HG03280 (cell line): ENCODE data around the gene GPR31.
A peak's percentile ranks its signal among the peaks of the same experiment; 100 is the strongest.
"Not testable (repeated sequence)": the region's sequence is repeated elsewhere in the genome, so short reads cannot be mapped to it uniquely, and the experiment has no call there.

Experiments used
- ATAC-seq: cut with Tn5 transposase; IDR thresholded peaks from one replicate; pipeline ENCODE4 v1.9.1; 2021; ENCODE audit warnings: mild to moderate bottlenecking, moderate library complexity; ENCODE audit not compliant: unreplicated experiment

The GPR31 gene

GRCh38 chr6:167167699-167168098 lies 9.9 kb upstream of the GPR31 start:
- not testable (repeated sequence) for ATAC-seq

DNA sequence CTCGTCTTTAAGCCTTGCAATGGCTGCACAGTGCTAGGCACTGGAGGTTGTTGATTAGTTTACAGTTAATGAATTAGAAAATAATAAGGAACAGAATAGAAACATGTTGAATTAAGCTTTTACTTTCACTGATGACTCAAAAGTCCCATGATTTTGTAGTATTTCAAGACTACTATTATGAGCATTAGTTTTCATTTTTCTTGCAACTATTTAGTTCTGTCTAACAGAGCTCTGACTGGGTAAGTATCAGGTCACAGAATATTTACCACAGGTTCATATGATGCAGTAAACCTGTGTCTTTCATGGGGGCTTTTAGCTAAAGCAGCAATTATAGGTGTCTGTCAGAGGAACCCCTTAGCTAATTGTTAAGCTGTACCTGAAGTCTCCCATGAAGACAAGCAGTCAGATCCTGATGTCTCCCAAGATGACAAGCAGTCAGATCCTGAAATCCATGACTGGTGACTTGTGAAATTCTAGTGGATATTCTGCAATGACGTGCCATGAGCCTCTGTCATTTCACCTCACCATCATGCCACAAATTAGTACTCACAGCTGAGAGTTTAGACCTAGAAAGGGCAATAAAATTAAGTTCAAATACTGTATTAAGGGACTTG lies 8.2 kb upstream of the GPR31 start:
- no peak for ATAC-seq

GRCh38 chr6:167164261-167164660 lies 6.5 kb upstream of the GPR31 start:
- no peak for ATAC-seq

GRCh38 chr6:167163476-167164011 lies 5.8 kb upstream of the GPR31 start:
- no peak for ATAC-seq

DNA sequence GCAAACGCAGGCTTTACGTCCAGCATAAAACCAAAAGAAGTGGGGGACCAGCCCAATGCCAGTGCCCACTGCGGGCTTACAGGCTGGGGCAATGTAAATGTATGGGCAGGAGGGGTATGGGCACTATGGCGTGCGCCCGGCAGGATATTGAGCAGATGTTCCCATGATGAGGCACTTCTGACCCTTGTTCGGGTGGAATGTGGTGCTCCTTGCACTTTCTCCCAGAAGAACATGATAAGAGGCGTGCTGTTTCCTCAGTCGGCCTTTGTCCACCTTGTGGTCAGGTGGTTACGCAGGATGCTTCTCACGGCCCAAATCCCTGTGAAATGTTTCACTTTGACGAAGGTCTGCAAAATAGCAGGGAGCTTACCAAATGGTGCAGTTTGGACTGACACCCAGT lies 4.8 kb upstream of the GPR31 start:
- ATAC-seq = no peak

DNA sequence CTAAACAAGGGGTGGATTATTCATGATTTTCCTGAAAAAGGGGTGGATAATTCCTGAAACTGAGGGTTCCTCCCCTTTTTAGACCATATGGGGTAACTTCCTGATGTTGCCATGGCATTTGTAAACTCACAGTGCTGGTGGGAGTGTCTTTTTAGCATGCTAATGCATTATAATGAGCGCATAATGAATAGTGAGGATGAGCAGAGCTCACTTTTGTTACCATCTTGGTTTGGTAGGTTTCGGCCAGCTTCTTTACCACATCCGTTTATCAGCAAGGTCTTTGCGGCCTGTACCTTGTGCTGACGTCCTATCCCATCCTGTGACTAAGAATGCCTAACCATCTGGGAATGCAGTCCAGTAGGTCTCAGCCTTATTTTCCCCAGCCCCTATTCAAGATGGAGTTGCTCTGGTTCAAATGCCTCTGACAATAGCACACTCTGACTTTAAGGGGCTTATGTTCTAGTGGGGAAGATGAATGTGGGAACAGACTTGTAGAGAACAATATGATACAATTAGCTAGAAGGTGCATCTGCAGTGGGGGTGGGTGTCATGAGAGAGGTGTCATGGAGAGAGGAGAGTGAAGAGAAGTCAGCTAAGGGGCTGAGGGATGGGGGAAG lies 4.2 kb upstream of the GPR31 start:
- ATAC-seq = no peak

DNA sequence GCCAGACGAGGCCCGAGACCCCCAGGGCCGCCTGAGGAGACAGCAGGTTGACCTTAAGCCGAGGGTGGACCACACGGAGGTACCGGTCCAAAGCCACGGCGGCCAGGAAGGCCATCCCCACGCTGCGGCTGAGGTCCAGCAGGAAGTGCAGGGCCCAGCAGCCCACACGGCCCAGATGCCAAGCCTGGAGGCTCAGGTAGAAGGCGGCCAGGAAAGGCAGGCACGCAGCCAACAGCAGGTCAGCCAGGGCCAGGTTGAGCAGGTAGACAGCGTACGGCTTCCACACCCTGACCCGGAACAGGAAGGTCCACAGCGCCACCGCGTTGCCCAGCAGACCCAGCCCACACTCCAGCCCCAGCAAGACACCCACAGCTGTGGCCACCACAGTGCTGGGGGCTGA lies 366 bp downstream of the GPR31 start:
- ATAC-seq = no peak

DNA sequence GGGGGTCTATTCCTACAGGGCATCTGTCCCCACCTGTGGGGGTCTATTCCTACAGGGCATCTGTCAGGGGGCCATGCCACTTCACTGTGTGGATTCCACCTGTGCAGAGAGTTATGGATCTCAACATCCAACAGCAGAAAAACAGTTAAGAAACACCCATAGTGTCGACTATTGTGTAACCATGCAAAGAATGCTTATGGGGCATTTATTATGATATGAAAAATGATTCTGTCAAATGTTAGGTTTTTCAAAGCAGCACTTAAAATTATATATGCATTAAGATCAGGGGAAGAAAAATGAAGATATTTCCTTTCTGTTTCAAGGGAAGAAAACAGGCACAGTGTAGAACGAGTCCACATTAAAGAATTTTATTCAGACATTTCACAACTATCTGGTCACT lies 2.9 kb downstream of the GPR31 start:
- no peak for ATAC-seq

- no peak for ATAC-seq
Observed at GRCh38 chr6:167154291-167154690, 3.5 kb downstream of the GPR31 start.

DNA sequence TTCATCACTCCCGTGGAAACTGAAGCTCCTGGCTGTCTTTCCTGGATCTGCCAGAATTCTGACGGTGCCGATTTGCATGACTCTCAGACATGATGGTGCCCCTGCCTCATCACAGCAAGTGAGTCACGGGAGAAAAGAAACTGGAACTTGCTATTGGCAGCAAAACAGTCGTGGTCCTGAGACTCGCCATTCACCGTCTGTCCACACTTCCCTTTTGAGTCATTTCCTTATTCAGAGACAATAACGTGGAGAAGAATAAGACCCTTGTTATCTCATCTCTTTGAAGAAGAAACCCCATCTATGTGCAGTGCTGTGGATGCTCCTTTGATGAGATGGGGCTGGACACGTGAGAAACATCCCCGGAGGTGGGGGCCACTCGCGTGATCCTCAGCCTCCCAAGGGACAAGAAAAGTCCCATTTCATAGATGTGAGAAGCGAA lies 4.2 kb downstream of the GPR31 start:
- ATAC-seq = peak; percentile 59

DNA sequence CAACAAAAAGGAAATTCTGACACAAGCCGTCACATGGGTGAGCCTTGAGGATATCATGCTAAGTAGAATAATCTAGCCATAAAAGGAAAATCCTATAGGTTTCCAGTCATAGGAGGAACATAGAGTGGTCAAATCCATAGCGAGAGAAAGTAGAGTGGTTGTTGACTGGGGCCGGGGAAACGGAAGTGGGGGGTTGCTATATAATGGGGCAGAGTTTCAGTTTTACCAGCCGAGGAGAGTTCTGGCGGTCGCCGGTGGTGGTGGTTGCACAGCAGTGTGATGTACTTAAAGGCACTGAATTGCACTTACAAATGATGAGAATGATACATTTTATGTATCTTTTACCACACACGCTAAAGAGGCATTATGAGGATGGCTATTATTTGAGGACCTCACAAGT lies 4.9 kb downstream of the GPR31 start:
- ATAC-seq = peak; percentile 42

DNA sequence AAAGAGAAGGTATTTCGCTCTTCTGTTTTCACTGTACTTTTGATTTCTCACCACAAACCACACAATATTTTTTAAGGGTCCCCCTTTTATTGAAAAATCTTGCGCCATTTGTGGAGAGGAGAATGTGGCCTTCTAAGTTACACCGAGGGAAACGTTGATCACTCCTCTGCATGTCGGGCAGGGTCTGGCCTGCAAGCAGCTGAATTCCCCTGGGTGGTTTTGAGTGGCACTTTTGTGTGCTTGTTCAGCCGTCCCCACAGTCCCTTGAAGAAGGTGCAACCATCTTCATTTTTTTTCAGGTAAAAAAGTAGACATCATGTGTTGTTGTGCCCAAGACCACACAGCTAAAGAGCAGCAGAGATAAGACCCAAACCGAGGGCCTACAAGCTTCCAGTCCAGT lies 6.1 kb downstream of the GPR31 start:
- no peak for ATAC-seq

DNA sequence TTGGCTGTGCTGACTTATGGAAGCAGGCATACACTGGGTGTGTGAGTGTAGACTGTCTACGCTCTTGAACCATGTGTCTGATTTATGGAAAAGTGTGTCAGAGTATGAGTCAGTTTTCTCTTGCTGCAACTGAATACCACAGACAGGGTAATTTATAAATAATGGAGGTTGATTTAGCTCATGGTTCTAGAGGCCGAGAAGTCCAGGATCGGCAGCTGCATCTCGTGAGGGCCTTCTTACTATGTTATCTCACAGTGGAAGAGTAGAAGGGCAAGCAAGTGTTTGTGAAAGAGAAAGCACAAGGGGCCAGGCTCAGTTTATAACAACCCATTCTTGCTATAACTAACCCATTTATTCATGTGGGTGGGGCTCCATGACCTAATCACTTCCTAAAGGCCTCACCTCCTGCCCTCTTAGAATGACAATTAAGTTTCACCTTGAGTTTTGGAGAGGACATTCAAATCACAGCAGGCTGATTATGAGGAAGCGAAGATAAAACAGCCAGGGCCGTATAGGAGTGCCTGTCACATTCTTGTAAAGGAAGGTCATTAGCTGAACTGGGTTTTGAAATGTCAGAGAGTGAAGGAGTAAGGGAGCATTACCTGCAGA lies 6.7 kb downstream of the GPR31 start:
- peak; percentile 58 for ATAC-seq

GRCh38 chr6:167148997-167149396 lies 8.8 kb downstream of the GPR31 start:
- ATAC-seq = no peak

DNA sequence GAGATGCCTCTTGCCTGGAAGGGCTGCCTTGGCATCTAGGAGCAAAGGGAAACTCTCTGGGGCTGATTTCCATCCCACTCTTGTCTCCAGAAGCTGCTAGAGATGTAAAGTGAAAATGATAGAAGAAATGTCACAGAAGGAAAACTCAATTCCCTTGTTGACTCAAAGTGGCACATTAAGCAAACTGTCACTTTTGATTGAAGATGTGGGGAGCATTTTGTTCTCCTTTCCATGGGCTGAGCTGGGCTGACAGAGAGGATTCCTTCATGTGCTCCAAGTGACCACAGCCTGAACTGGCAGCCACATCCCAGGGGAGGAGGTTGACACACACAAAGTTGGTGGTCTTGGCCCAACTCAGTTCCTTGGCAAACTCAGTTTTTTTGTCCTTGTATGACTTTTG lies 9.8 kb downstream of the GPR31 start:
- no peak for ATAC-seq

DNA sequence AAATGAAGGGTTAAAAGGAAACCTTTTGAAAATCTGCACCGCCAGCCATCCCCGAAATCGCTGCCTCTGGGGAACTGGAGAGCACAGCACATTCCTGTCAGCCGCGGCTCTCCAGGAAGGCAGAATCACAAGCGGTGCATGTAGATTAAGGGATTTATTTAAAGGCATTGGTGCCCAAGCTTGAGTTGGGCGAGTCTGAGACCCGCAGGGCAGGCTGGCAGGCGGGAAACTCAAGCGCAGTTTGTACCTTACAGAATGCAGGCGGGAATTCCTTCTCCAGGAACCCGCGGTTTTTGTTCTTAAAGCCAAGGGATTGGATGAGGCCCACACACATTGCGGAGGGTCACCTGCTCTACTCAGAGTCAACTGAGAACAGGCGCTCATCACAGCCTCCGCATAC lies 10.8 kb downstream of the GPR31 start:
- ATAC-seq = no peak

DNA sequence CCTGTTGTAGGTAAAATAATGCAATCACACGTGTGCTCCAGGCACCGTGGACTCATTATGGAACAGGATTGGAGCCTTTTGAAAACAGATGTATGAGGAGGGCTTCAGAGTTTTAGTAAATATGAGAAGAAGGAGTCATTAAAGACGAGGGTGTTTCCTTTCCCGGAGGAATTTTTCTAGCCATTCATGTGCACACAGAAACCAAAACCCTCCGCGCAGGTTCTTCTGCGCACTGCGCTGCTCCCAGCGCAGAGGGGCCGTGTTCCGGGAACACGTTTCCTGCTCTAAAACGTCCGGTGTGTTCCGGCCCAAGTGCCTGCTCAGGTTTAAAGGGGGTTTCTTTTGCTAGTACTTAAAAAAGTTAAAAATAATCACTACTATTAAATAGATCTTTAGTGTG lies 11.6 kb downstream of the GPR31 start:
- ATAC-seq = no peak

DNA sequence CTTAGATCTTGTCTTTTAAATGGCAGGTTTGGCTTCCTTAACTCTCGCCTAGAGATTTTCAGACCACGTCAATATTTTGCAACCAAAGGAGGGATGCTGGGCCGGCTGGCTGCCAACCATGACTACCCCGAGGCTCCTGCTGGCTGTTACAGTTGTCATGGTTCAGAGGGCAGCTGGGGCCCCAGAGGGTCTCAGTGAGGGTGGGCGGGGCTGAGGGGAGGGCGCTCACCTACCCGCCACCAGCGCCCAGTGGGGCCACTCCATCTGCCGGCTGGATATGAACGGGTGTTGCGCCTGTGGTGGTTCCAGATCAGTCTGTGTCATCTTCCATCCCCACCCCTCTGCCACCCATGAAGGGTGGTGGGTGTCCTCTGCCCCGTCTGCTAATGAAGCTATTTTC lies 12.3 kb downstream of the GPR31 start:
- no peak for ATAC-seq

GRCh38 chr6:167143041-167143440 lies 14.7 kb downstream of the GPR31 start:
- no peak for ATAC-seq

GRCh38 chr6:167142433-167142761 lies 15.4 kb downstream of the GPR31 start:
- no peak for ATAC-seq

DNA sequence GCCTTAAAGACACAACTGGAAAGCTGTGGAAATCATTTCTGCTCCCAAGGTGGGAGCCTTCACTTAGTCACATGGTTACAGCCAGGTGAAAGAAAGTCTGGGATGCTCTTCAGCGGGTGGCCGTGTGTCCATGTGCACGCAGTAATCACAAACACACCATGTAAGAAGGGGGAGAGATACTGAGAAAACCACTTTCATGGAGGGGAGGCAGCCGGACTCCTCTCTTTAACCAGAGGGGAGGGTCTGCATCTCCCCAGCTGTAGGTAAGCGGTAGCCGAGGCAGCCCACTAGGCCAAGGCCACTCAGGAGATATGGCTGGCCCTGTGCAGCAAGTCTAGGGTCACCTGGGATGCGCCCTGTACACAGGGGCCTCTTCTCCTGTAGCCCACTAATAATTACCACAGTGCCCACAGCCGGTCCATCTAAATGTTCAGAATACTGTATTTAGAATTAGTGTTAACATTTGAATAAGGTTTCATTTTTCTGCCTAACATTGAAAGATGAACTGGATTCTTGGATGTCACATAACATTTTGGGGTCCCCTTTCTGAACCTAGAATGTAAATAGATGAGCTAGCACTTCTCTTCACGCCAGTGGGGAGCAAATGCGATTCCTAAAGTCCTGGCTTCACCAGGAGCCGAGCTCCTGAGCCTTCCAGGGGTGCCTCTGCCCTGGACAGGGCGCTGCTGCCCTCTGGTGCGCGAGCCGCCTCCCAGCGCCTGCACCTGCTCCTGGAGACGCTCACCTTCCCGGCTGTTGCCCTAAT lies 15.9 kb downstream of the GPR31 start:
- no peak for ATAC-seq
